ENCODE results near the gene SCARB1.

Gene SCARB1

GRCh38 chr12:124877423-124877822, 13.8 kb upstream of the SCARB1 start:
- ATAC-seq, result no peak
- no peak for TF ChIP-seq POU6F1 (CRISPR knock-in tag; IDR thresholded peaks at IDR 0.05; ENCODE audit: borderline replicate concordance, low read depth)
- TF ChIP-seq ISL1 (CRISPR knock-in tag; IDR thresholded peaks at IDR 0.05), result no peak
- TF ChIP-seq, protein P1, sequence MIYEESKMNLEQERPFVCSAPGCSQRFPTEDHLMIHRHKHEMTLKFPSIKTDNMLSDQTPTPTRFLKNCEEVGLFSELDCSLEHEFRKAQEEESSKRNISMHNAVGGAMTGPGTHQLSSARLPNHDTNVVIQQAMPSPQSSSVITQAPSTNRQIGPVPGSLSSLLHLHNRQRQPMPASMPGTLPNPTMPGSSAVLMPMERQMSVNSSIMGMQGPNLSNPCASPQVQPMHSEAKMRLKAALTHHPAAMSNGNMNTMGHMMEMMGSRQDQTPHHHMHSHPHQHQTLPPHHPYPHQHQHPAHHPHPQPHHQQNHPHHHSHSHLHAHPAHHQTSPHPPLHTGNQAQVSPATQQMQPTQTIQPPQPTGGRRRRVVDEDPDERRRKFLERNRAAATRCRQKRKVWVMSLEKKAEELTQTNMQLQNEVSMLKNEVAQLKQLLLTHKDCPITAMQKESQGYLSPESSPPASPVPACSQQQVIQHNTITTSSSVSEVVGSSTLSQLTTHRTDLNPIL (CRISPR knock-in tag; IDR thresholded peaks at IDR 0.05; ENCODE audit: low read depth), result no peak
- no peak for TF ChIP-seq BACH2 (CRISPR knock-in tag; IDR thresholded peaks at IDR 0.05; ENCODE audit: borderline replicate concordance)
- TF ChIP-seq SNAI2 (CRISPR knock-in tag; IDR thresholded peaks at IDR 0.05), result no peak
- TF ChIP-seq OSR1 (CRISPR knock-in tag; IDR thresholded peaks at IDR 0.05), result no peak

DNA sequence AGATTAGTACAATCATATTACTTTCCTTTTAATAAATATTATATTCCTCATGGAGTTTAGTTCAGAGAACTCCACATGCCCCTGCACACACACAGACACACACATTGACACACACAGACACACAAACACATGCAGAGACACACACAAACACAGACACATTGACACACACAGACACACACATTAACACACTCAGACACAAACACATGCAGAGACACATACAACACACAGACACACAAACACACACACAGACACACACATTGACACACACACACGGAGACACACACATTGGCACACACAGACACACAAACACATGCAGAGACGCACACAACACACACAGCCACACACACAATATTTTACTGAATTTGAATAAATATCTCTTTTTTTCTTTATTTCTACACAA, 12.5 kb upstream of the SCARB1 start:
- TF ChIP-seq, protein P1 (CRISPR knock-in tag; IDR thresholded peaks at IDR 0.05; ENCODE audit: low read depth), result no peak
- TF ChIP-seq CSRNP3 (CRISPR knock-in tag; IDR thresholded peaks at IDR 0.05) (no peak), ARNTL (CRISPR knock-in tag; IDR thresholded peaks at IDR 0.05; ENCODE audit: borderline replicate concordance, low read depth) (no peak), TOX (CRISPR knock-in tag; IDR thresholded peaks at IDR 0.05; ENCODE audit: borderline replicate concordance) (no peak), OSR1 (CRISPR knock-in tag; IDR thresholded peaks at IDR 0.05) (no peak), GLIS3 (CRISPR knock-in tag; IDR thresholded peaks at IDR 0.05) (no peak), ZC3H10 (CRISPR knock-in tag; IDR thresholded peaks at IDR 0.05) (no peak), BACH2 (CRISPR knock-in tag; IDR thresholded peaks at IDR 0.05; ENCODE audit: borderline replicate concordance) (no peak), ZFP3 (CRISPR knock-in tag; IDR thresholded peaks at IDR 0.05) (no peak), PPARA (CRISPR knock-in tag; IDR thresholded peaks at IDR 0.05; ENCODE audit: borderline replicate concordance) (no peak), ZFP30 (CRISPR knock-in tag; IDR thresholded peaks at IDR 0.05) (no peak), ZNF565 (CRISPR knock-in tag; conservative IDR thresholded peaks at IDR 0.05; ENCODE audit: low read depth) (no peak), ZNF70 (CRISPR knock-in tag; IDR thresholded peaks at IDR 0.05) (no peak)

DNA sequence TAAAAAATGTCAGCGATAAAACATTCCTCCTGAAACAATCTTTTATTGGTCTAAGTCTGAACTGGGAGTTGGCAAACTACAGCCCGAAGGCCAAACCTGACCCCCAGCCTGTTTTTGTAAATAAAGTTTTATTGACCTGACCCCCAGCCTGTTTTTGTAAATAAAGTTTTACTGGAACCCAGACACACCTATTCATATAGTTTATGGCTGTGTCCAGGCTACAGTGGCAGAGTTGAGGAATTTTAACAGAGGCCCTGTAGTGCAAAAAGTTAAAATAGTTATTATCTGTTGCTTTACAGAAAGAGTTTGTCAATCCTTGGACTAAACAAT, 12.1 kb upstream of the SCARB1 start:
- TF ChIP-seq TOX (CRISPR knock-in tag; IDR thresholded peaks at IDR 0.05; ENCODE audit: borderline replicate concordance) (no peak), ARNTL (CRISPR knock-in tag; IDR thresholded peaks at IDR 0.05; ENCODE audit: borderline replicate concordance, low read depth) (no peak), BACH2 (CRISPR knock-in tag; IDR thresholded peaks at IDR 0.05; ENCODE audit: borderline replicate concordance) (no peak), RARB (CRISPR knock-in tag; IDR thresholded peaks at IDR 0.05) (no peak), CSRNP3 (CRISPR knock-in tag; IDR thresholded peaks at IDR 0.05) (no peak), ZNF565 (CRISPR knock-in tag; conservative IDR thresholded peaks at IDR 0.05; ENCODE audit: low read depth) (no peak), ZFP3 (CRISPR knock-in tag; IDR thresholded peaks at IDR 0.05) (no peak), PPARA (CRISPR knock-in tag; IDR thresholded peaks at IDR 0.05; ENCODE audit: borderline replicate concordance) (no peak), GLIS3 (CRISPR knock-in tag; IDR thresholded peaks at IDR 0.05) (no peak), CSDC2 (CRISPR knock-in tag; IDR thresholded peaks at IDR 0.05) (no peak), OSR1 (CRISPR knock-in tag; IDR thresholded peaks at IDR 0.05) (no peak), ISL1 (CRISPR knock-in tag; IDR thresholded peaks at IDR 0.05) (no peak), POU6F1 (CRISPR knock-in tag; IDR thresholded peaks at IDR 0.05; ENCODE audit: borderline replicate concordance, low read depth) (no peak), ZNF70 (CRISPR knock-in tag; IDR thresholded peaks at IDR 0.05) (no peak)
- TF ChIP-seq, protein P2, sequence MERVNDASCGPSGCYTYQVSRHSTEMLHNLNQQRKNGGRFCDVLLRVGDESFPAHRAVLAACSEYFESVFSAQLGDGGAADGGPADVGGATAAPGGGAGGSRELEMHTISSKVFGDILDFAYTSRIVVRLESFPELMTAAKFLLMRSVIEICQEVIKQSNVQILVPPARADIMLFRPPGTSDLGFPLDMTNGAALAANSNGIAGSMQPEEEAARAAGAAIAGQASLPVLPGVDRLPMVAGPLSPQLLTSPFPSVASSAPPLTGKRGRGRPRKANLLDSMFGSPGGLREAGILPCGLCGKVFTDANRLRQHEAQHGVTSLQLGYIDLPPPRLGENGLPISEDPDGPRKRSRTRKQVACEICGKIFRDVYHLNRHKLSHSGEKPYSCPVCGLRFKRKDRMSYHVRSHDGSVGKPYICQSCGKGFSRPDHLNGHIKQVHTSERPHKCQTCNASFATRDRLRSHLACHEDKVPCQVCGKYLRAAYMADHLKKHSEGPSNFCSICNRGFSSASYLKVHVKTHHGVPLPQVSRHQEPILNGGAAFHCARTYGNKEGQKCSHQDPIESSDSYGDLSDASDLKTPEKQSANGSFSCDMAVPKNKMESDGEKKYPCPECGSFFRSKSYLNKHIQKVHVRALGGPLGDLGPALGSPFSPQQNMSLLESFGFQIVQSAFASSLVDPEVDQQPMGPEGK (CRISPR knock-in tag; IDR thresholded peaks at IDR 0.05; ENCODE audit: borderline replicate concordance), result no peak
- ATAC-seq, result no peak

More for the DNA sequence above, 12.5 kb upstream of the SCARB1 start:
- ATAC-seq, result no peak
